CD4-positive, alpha-beta T cell (primary cell): ENCODE data around the gene ODF2. TPM values are rescaled to one million over a fixed set of nuclear protein-coding genes. Genes with fewer than 3 reads are reported as not detected.

Source experiments
- ATAC-seq: fragments of 200-7000 bp; cut with Tn5 transposase; one replicate; pipeline ENCODE4 v1.10.0; 2022; ENCODE audit warnings: mild to moderate bottlenecking; ENCODE audit not compliant: poor library complexity
- CTCF ChIA-PET: fragments of 350-600 bp; sonication (Branson Sonifier 250); formaldehyde crosslinking; loops from one replicate; lab custom pipeline; 2021; ENCODE audit warnings: antibody characterized with exemption, inconsistent platforms; lab: Charles Lee
- POLR2A ChIA-PET: fragments of 350-600 bp; sonication (Branson Sonifier 250); formaldehyde crosslinking; loops from one replicate; lab custom pipeline; 2021; ENCODE audit warnings: antibody characterized with exemption, inconsistent platforms; lab: Charles Lee
- DNase-seq, 14 experiments: peaks; one replicate each; pipeline ENCODE4 v3.0.0-alpha.2; 2013 to 2020; ENCODE audit warnings: mixed read lengths in 2 of 14
- H3K27ac ChIP-seq, 2 donors: one replicate each; pipeline versions ENCODE4 v1.5.1 to v1.7.0; 2013; ENCODE audit warnings: low read length in 2 of 2, low read depth in 1 of 2, mild to moderate bottlenecking in 1 of 2
- H3K27me3 ChIP-seq, 2 experiments: 1 replicate in 1 of 2; 2 replicates in 1 of 2; pipeline versions ENCODE4 v1.6.1 to v1.7.0; 2013; ENCODE audit warnings: low read length in 2 of 2, control low read depth in 1 of 2, mild to moderate bottlenecking in 1 of 2, moderate library complexity in 1 of 2; ENCODE audit not compliant: insufficient read depth in 2 of 2, control insufficient read depth in 1 of 2
- H3K36me3 ChIP-seq: one replicate; pipeline ENCODE4 v1.6.1; 2013; ENCODE audit warnings: low read length, control low read depth; ENCODE audit not compliant: insufficient read depth
- H3K4me1 ChIP-seq: one replicate; pipeline ENCODE4 v1.6.1; 2013; ENCODE audit warnings: low read length, control low read depth; ENCODE audit not compliant: insufficient read depth
- H3K4me3 ChIP-seq: one replicate; pipeline ENCODE4 v1.5.1; 2013; ENCODE audit warnings: mild to moderate bottlenecking, low read length, moderate library complexity
- H3K9me3 ChIP-seq, 2 experiments: 1 replicate in 1 of 2; 2 replicates in 1 of 2; pipeline versions ENCODE4 v1.6.1 to v1.7.0; 2013; ENCODE audit warnings: low read length in 2 of 2, mild to moderate bottlenecking in 2 of 2, control low read depth in 1 of 2, moderate library complexity in 1 of 2; ENCODE audit not compliant: control insufficient read depth in 1 of 2, insufficient read depth in 1 of 2
- H3K27ac Mint-ChIP-seq: one replicate; pipeline ENCODE4 v1.8.0; 2020; ENCODE audit warnings: mixed read lengths
- H3K27me3 Mint-ChIP-seq: one replicate; pipeline ENCODE4 v1.8.0; 2021; ENCODE audit warnings: mixed read lengths
- H3K36me3 Mint-ChIP-seq: one replicate; pipeline ENCODE4 v1.8.0; 2021; ENCODE audit warnings: low read depth, mixed read lengths
- H3K4me1 Mint-ChIP-seq: one replicate; pipeline ENCODE4 v1.8.0; 2021; ENCODE audit warnings: low read depth, mixed read lengths
- H3K4me3 Mint-ChIP-seq: one replicate; pipeline ENCODE4 v1.8.0; 2020; ENCODE audit warnings: mild to moderate bottlenecking, mixed read lengths
- H3K9me3 Mint-ChIP-seq: one replicate; pipeline ENCODE4 v1.8.0; 2020; ENCODE audit warnings: mixed read lengths
- CTCF ChIP-seq: fragments of 200-600 bp; IDR thresholded peaks from one replicate; pipeline ENCODE4 v1.8.0; 2022; ENCODE audit warnings: antibody characterized with exemption, mild to moderate bottlenecking
- intact Hi-C, 2 experiments: fragments of 100-400 bp; cut with DNase I in 1 of 2; cut with micrococcal nuclease in 1 of 2; formaldehyde crosslinking; loops; one replicate each; pipeline versions ENCODE4 v1.15.1 to v1.9.0; 2023 to 2025; cut with DNase I, micrococcal nuclease
- total RNA-seq, 174 experiments: library from RNA in 2 of 174; stranded (reverse) in 2 of 174; gene quantifications; one replicate each; pipeline ENCODE4 v1.2.3 and lab custom pipeline; 2021 to 2026

ODF2 gene
- total RNA-seq, 2 experiments from 2014 or later = 18.3 to 21.3 TPM

DNA sequence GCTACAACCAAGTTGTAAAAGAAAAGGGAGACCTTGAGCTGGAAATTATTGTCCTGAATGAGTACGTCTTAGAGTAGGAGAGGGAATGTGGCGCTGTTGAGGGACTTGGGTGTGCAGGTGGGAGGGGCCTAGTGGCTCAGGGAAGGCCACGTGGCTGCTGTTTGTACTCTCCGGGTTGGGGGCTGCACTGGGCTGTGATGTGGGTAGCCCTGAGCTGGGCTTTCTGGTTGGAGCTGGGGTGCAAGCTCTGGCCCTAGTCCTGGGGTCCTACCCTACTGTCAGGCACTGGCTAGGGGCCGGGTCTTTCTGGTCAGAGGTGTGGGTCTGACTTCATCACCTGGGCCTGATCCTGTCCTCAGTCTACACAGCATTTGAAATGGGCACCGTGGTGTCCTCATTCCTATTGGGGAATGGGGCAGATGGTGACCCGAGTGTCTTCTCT is 29.6 kb downstream of the ODF2 start:
- Histone ChIP-seq H3K9me3 (no peaks in the 10 kb centered on the region), H3K36me3 (peaks cover 73% of the 10 kb centered on the region), H3K4me1 (no peaks in the 10 kb centered on the region), H3K27ac (no peak overlapping the region), H3K4me3 (no peak overlapping the region), H3K27me3 (no peaks in the 10 kb centered on the region)
- Mint-ChIP-seq H3K27me3 (no peaks in the 10 kb centered on the region), H3K4me3 (no peak overlapping the region), H3K36me3 (peaks cover 74% of the 10 kb centered on the region), H3K9me3 (no peaks in the 10 kb centered on the region), H3K27ac (no peak overlapping the region), H3K4me1 (no peaks in the 10 kb centered on the region)
- no peak for DNase-seq
- POLR2A ChIA-PET = no interaction called here
- CTCF ChIA-PET = no interaction called here
- no peak for ATAC-seq
- TF ChIP-seq CTCF = no peak
- intact Hi-C loops = no loop called here

GRCh38 chr9:128486201-128486600 is 30.4 kb downstream of the ODF2 start:
- H3K9me3 Mint-ChIP-seq = no peaks in the 10 kb centered on the region
- no peaks in the 10 kb centered on the region for H3K27me3 Mint-ChIP-seq
- intact Hi-C loops = no loop called here
- no peaks in the 10 kb centered on the region for H3K27me3 ChIP-seq
- ChIA-PET CTCF (no interaction called here), POLR2A (no interaction called here)
- peaks cover 73% of the 10 kb centered on the region for H3K36me3 ChIP-seq
- peaks cover 73% of the 10 kb centered on the region for H3K36me3 Mint-ChIP-seq
- H3K4me1 Mint-ChIP-seq = no peaks in the 10 kb centered on the region
- no peak for DNase-seq
- H3K4me3 ChIP-seq = no peak overlapping the region
- H3K9me3 ChIP-seq = no peaks in the 10 kb centered on the region
- H3K27ac Mint-ChIP-seq = no peak overlapping the region
- TF ChIP-seq CTCF = no peak
- H3K4me3 Mint-ChIP-seq = no peak overlapping the region
- ATAC-seq = no peak
- no peaks in the 10 kb centered on the region for H3K4me1 ChIP-seq
- H3K27ac ChIP-seq = no peak overlapping the region

DNA sequence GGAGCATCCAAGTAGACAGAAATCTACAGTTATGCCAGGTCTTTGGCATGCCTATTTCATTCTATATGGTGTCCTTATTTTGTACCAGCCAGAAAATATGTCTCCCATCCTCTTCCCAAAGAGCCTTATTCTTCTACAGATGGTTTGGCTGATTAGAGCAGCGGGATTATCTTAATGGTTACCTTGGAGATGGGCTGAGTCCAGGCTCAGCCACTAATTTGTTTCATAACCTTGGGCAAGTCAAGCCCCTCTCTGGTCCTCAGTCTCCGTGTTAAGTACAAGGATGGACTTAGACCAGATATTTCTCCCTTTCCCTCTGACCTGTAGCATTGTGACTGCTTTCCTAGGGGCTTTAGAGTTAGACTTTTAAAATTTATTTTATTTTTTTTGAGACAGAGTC is 37.6 kb downstream of the ODF2 start:
- CTCF ChIA-PET = no interaction called here
- DNase-seq = no peak

More for the DNA sequence above, 37.6 kb downstream of the ODF2 start:
- H3K9me3 Mint-ChIP-seq = no peaks in the 10 kb centered on the region
- POLR2A ChIA-PET = no interaction called here
- Histone ChIP-seq H3K4me1 (peaks cover 7% of the 10 kb centered on the region), H3K9me3 (no peaks in the 10 kb centered on the region), H3K27ac (no peak overlapping the region), H3K4me3 (no peak overlapping the region), H3K36me3 (peaks cover 69% of the 10 kb centered on the region), H3K27me3 (no peaks in the 10 kb centered on the region)
- no peak overlapping the region for H3K4me3 Mint-ChIP-seq
- H3K27ac Mint-ChIP-seq = no peak overlapping the region
- H3K36me3 Mint-ChIP-seq = peaks cover 61% of the 10 kb centered on the region
- ATAC-seq = no peak
- peaks cover 13% of the 10 kb centered on the region for H3K4me1 Mint-ChIP-seq
- TF ChIP-seq CTCF = no peak
- H3K27me3 Mint-ChIP-seq = no peaks in the 10 kb centered on the region
- intact Hi-C loops = no loop called here
